ENCODE measurements around the gene KRTAP10-4. TPM values are rescaled to one million over a fixed set of nuclear protein-coding genes. Genes with fewer than 3 reads are reported as not detected.

Gene KRTAP10-4
- total and polyA plus RNA-seq, 4 donors = not detected

DNA sequence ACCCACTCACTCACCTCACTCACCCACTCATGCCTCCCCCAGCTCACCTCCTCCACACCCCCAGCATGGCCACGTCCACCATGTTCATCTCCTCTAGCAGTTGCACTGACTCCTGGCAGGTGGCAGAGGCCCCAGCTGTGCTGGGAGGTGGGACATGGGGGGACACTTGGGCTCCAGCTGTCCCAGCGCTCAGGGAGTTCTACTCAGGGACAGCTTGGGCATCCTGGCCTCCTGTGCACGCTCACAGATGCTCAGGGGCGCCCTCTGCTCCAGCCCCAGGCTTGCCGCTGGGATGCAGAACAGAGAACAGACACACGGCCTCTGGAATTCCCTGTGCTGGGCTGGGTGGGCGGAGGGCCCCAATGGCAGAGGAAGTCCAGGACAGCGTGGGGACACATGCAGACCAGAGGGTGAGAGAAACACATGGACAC, 43.6 kb downstream of the KRTAP10-4 start (continued):
- TF ChIP-seq, protein P1, sequence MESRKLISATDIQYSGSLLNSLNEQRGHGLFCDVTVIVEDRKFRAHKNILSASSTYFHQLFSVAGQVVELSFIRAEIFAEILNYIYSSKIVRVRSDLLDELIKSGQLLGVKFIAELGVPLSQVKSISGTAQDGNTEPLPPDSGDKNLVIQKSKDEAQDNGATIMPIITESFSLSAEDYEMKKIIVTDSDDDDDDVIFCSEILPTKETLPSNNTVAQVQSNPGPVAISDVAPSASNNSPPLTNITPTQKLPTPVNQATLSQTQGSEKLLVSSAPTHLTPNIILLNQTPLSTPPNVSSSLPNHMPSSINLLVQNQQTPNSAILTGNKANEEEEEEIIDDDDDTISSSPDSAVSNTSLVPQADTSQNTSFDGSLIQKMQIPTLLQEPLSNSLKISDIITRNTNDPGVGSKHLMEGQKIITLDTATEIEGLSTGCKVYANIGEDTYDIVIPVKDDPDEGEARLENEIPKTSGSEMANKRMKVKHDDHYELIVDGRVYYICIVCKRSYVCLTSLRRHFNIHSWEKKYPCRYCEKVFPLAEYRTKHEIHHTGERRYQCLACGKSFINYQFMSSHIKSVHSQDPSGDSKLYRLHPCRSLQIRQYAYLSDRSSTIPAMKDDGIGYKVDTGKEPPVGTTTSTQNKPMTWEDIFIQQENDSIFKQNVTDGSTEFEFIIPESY (IDR thresholded peaks at IDR 0.05) = no peak
- no peak for TF ChIP-seq YY1 (IDR thresholded peaks at IDR 0.05)
- no peak for TF ChIP-seq RXRA (IDR thresholded peaks at IDR 0.05)
- TF ChIP-seq, protein P2, sequence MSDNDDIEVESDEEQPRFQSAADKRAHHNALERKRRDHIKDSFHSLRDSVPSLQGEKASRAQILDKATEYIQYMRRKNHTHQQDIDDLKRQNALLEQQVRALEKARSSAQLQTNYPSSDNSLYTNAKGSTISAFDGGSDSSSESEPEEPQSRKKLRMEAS (IDR thresholded peaks at IDR 0.05) = no peak

DNA sequence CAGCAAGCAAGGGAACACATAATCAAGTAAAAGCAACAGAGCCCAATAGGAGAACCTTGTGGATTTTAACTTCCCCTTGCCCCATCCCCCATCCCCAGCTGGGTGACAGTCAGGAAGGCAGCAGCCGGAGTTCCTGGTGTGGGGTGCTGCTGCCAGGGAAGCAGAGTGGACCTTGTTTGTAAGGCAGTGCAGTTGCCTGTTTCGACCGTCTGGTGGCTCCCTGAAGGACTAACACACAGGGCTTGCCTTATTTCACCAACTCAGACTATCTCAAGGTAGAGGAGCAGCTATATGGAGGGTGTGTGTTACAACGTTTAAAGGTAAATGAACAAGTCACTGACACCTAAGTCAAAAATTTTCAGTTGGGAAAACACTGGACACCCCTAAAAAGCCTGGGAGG, 45.0 kb downstream of the KRTAP10-4 start:
- 30% methylated on average over 4 of the region's 4 CpGs for WGBS
- no peaks in the 10 kb centered on the region for H3K36me3 ChIP-seq (ENCODE audit: control insufficient read depth in 4 of 4, insufficient read depth in 3 of 4, low read depth in 1 of 4, low read length in 3 of 4)
- no peaks in the 10 kb centered on the region for H3K4me1 ChIP-seq (ENCODE audit: control insufficient read depth in 4 of 4, insufficient read depth in 4 of 4, low read length in 3 of 4)
- H3K9ac ChIP-seq (ENCODE audit: low read depth in 1 of 2, low read length in 2 of 2) = no peak overlapping the region
- H3K27me3 ChIP-seq (ENCODE audit: control insufficient read depth in 4 of 4, insufficient read depth in 4 of 4, low read length in 3 of 4) = no peaks in the 10 kb centered on the region
- no peak overlapping the region for H3K4me3 ChIP-seq (ENCODE audit: low read depth in 1 of 3, low read length in 3 of 3)
- H3K9me3 ChIP-seq (ENCODE audit: control insufficient read depth in 4 of 4, low read length in 3 of 4) = peaks cover 0 to 5% (median 0%) of the 10 kb centered on the region in 4 donors
- no peak for DNase-seq (ENCODE audit: low spot score)
- peak overlapping the region in 1 of 2 donors; percentile 38 for H3K27ac ChIP-seq (ENCODE audit: low read depth in 1 of 2, low read length in 2 of 2)
- TF ChIP-seq, protein P3, sequence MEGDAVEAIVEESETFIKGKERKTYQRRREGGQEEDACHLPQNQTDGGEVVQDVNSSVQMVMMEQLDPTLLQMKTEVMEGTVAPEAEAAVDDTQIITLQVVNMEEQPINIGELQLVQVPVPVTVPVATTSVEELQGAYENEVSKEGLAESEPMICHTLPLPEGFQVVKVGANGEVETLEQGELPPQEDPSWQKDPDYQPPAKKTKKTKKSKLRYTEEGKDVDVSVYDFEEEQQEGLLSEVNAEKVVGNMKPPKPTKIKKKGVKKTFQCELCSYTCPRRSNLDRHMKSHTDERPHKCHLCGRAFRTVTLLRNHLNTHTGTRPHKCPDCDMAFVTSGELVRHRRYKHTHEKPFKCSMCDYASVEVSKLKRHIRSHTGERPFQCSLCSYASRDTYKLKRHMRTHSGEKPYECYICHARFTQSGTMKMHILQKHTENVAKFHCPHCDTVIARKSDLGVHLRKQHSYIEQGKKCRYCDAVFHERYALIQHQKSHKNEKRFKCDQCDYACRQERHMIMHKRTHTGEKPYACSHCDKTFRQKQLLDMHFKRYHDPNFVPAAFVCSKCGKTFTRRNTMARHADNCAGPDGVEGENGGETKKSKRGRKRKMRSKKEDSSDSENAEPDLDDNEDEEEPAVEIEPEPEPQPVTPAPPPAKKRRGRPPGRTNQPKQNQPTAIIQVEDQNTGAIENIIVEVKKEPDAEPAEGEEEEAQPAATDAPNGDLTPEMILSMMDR (IDR thresholded peaks at IDR 0.05; ENCODE audit: low read depth, low read length, missing input control) = peak; percentile 15
- TF ChIP-seq, protein P1 (IDR thresholded peaks at IDR 0.05) = no peak

DNA sequence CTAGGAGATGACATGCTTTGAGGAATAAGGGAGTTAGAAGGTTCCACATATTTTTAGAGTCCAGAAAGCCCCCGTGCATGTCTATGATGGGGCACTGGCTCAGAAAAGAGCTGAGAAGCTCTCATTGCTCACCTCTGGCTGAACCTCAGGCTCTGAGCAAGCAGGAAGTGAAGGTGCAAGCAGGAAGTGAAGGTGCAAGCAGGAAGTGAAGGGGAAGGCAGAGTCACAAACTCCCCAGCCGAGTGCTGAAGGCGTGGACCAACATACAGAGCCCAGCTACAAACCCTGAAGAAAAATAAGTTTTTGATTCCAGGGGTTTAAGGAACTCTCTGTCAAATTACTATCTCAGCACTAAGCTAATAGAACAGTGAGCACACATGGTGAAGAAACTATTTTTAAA, 45.4 kb downstream of the KRTAP10-4 start:
- no peak overlapping the region for H3K4me3 ChIP-seq (ENCODE audit: low read depth in 1 of 3, low read length in 3 of 3)
- DNase-seq (ENCODE audit: low spot score) = no peak
- WGBS = 69% methylated on average over 3 of the region's 3 CpGs
- no peaks in the 10 kb centered on the region for H3K36me3 ChIP-seq (ENCODE audit: control insufficient read depth in 4 of 4, insufficient read depth in 3 of 4, low read depth in 1 of 4, low read length in 3 of 4)
- H3K9ac ChIP-seq (ENCODE audit: low read depth in 1 of 2, low read length in 2 of 2) = no peak overlapping the region
- no peaks in the 10 kb centered on the region for H3K27me3 ChIP-seq (ENCODE audit: control insufficient read depth in 4 of 4, insufficient read depth in 4 of 4, low read length in 3 of 4)
- H3K27ac ChIP-seq (ENCODE audit: low read depth in 1 of 2, low read length in 2 of 2) = peak overlapping the region; percentile 7 to 26
- peaks cover 0 to 5% (median 0%) of the 10 kb centered on the region in 4 donors for H3K9me3 ChIP-seq (ENCODE audit: control insufficient read depth in 4 of 4, low read length in 3 of 4)
- H3K4me1 ChIP-seq (ENCODE audit: control insufficient read depth in 4 of 4, insufficient read depth in 4 of 4, low read length in 3 of 4) = no peaks in the 10 kb centered on the region
- TF ChIP-seq SP1 (IDR thresholded peaks at IDR 0.05) = no peak
- no peak for TF ChIP-seq FOXA1 (IDR thresholded peaks at IDR 0.05)
- no peak for TF ChIP-seq HNF4G (IDR thresholded peaks at IDR 0.05)
- no peak for TF ChIP-seq NR2F2 (IDR thresholded peaks at IDR 0.05)
- TF ChIP-seq, protein P4, sequence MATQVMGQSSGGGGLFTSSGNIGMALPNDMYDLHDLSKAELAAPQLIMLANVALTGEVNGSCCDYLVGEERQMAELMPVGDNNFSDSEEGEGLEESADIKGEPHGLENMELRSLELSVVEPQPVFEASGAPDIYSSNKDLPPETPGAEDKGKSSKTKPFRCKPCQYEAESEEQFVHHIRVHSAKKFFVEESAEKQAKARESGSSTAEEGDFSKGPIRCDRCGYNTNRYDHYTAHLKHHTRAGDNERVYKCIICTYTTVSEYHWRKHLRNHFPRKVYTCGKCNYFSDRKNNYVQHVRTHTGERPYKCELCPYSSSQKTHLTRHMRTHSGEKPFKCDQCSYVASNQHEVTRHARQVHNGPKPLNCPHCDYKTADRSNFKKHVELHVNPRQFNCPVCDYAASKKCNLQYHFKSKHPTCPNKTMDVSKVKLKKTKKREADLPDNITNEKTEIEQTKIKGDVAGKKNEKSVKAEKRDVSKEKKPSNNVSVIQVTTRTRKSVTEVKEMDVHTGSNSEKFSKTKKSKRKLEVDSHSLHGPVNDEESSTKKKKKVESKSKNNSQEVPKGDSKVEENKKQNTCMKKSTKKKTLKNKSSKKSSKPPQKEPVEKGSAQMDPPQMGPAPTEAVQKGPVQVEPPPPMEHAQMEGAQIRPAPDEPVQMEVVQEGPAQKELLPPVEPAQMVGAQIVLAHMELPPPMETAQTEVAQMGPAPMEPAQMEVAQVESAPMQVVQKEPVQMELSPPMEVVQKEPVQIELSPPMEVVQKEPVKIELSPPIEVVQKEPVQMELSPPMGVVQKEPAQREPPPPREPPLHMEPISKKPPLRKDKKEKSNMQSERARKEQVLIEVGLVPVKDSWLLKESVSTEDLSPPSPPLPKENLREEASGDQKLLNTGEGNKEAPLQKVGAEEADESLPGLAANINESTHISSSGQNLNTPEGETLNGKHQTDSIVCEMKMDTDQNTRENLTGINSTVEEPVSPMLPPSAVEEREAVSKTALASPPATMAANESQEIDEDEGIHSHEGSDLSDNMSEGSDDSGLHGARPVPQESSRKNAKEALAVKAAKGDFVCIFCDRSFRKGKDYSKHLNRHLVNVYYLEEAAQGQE (IDR thresholded peaks at IDR 0.05) = no peak
- TF ChIP-seq, protein P2 (IDR thresholded peaks at IDR 0.05) = no peak
- TF ChIP-seq, protein P1 (IDR thresholded peaks at IDR 0.05) = no peak
- no peak for TF ChIP-seq TAF1 (conservative IDR thresholded peaks at IDR 0.05)
- TF ChIP-seq RAD21 (IDR thresholded peaks at IDR 0.05) = no peak
- TF ChIP-seq RXRA (IDR thresholded peaks at IDR 0.05) = no peak
- TF ChIP-seq YY1 (IDR thresholded peaks at IDR 0.05) = no peak
- TF ChIP-seq HNF4A (conservative IDR thresholded peaks at IDR 0.05) = no peak
- TF ChIP-seq, protein P5, sequence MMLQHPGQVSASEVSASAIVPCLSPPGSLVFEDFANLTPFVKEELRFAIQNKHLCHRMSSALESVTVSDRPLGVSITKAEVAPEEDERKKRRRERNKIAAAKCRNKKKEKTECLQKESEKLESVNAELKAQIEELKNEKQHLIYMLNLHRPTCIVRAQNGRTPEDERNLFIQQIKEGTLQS (IDR thresholded peaks at IDR 0.05) = no peak
- TF ChIP-seq, protein P3 (IDR thresholded peaks at IDR 0.05; ENCODE audit: low read depth, low read length, missing input control) = no peak
